ENCODE data around the gene CTNNA2.

- TF ChIP-seq CTCF (IDR thresholded peaks at IDR 0.05) (no peak), POLR2A (IDR thresholded peaks at IDR 0.05) (no peak)
These were observed 604.5 kb downstream of the CTNNA2 start for GRCh38 chr2:80117401-80117800.

Measured in uterus (tissue), 2 donors.